ENCODE measurements around the gene F2RL2. TPM values are rescaled to one million over a fixed set of nuclear protein-coding genes. Genes with fewer than 3 reads are reported as not detected.
A peak's percentile ranks its signal among the peaks of the same experiment; 100 is the strongest.
"Not testable (repeated sequence)": the region's sequence is repeated elsewhere in the genome, so short reads cannot be mapped to it uniquely, and the experiment has no call there.

F2RL2 gene
- total RNA-seq, 1 donor from 2014 or later = 4.3 TPM

DNA sequence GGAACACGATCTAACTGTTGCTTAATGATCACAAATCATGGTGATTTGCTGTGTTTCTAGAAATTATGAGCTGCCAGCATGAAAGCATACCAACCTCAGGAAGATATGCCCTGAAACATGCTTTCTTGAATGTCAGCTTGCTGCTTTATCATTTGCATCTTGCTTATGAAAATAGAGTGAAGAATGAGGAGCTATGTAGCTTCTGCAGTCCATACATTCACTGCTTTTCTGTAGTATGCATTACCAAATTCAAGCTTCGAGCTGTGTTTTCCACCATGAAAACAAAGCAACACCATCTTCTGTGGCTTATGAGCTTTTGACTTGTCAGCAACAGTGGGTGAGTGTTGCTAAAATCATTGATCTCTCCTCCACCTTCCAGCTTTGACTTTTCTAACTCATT, 16.5 kb downstream of the F2RL2 start:
- Mint-ChIP-seq H3K27me3 (ENCODE audit: insufficient read depth, low read depth) (peaks cover 5% of the 10 kb centered on the region), H3K27ac (no peak overlapping the region), H3K4me1 (peaks cover 26% of the 10 kb centered on the region), H3K36me3 (peaks cover 13% of the 10 kb centered on the region), H3K4me3 (no peak overlapping the region), H3K9me3 (no peaks in the 10 kb centered on the region)
- TF ChIP-seq, protein P1, sequence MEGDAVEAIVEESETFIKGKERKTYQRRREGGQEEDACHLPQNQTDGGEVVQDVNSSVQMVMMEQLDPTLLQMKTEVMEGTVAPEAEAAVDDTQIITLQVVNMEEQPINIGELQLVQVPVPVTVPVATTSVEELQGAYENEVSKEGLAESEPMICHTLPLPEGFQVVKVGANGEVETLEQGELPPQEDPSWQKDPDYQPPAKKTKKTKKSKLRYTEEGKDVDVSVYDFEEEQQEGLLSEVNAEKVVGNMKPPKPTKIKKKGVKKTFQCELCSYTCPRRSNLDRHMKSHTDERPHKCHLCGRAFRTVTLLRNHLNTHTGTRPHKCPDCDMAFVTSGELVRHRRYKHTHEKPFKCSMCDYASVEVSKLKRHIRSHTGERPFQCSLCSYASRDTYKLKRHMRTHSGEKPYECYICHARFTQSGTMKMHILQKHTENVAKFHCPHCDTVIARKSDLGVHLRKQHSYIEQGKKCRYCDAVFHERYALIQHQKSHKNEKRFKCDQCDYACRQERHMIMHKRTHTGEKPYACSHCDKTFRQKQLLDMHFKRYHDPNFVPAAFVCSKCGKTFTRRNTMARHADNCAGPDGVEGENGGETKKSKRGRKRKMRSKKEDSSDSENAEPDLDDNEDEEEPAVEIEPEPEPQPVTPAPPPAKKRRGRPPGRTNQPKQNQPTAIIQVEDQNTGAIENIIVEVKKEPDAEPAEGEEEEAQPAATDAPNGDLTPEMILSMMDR (IDR thresholded peaks at IDR 0.05) = no peak
- TF ChIP-seq EZH2 (IDR thresholded peaks at IDR 0.05) = no peak
- no peak for TF ChIP-seq EZH2phosphoT487 (IDR thresholded peaks at IDR 0.05)
- no peaks in the 10 kb centered on the region for H3K79me2 ChIP-seq (ENCODE audit: low read depth)
- no peak overlapping the region for H3K27ac ChIP-seq
- no peaks in the 10 kb centered on the region for H3K27me3 ChIP-seq
- H3K9ac ChIP-seq = no peak overlapping the region
- no peak overlapping the region for H2AFZ ChIP-seq (replicated peaks)
- no peak overlapping the region for H3K4me3 ChIP-seq
- no peak for DNase-seq (ENCODE audit: low spot score)
- peaks cover 16% of the 10 kb centered on the region for H3K4me1 ChIP-seq
- H3F3A ChIP-seq (ENCODE audit: low read depth) = no peaks in the 10 kb centered on the region
- H3K4me2 ChIP-seq = peak overlapping the region; percentile 68
- no peaks in the 10 kb centered on the region for H3K36me3 ChIP-seq
- H3K9me3 ChIP-seq (ENCODE audit: low read depth) = no peaks in the 10 kb centered on the region
- no peaks in the 10 kb centered on the region for H4K20me1 ChIP-seq (ENCODE audit: low read depth)

DNA sequence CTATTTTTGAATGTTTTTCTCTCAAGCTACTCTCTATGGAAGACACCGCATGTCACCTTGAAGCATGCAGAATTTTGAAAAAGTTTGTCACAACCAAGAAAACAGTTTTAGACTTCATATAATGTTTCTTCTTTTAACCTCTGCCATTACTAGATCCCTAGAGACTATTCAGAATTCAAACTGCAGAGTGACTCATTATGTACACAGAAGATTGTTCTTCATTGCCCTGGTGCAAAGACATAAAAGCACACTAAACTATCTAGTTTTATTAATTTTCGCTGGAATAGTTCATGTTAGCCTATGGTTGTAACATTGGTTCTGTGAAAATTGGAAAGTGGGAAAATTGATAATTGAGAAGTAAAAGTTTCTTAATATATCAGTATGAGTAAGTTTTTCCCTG, 18.4 kb downstream of the F2RL2 start:
- Histone ChIP-seq H3K4me3 (no peak overlapping the region), H3K4me1 (peaks cover 16% of the 10 kb centered on the region), H3K4me2 (no peak overlapping the region), H3K79me2 (ENCODE audit: low read depth) (no peaks in the 10 kb centered on the region), H4K20me1 (ENCODE audit: low read depth) (no peaks in the 10 kb centered on the region), H3K27me3 (no peaks in the 10 kb centered on the region), H3K9me3 (ENCODE audit: low read depth) (no peaks in the 10 kb centered on the region), H3K27ac (no peak overlapping the region), H3K9ac (no peak overlapping the region), H2AFZ (replicated peaks) (no peak overlapping the region), H3F3A (ENCODE audit: low read depth) (no peaks in the 10 kb centered on the region), H3K36me3 (no peaks in the 10 kb centered on the region)
- no peak for TF ChIP-seq EZH2phosphoT487 (IDR thresholded peaks at IDR 0.05)
- TF ChIP-seq, protein P1 (IDR thresholded peaks at IDR 0.05) = no peak
- no peak for TF ChIP-seq EZH2 (IDR thresholded peaks at IDR 0.05)
- Mint-ChIP-seq H3K4me3 (no peak overlapping the region), H3K4me1 (peaks cover 26% of the 10 kb centered on the region), H3K36me3 (peaks cover 11% of the 10 kb centered on the region), H3K9me3 (no peaks in the 10 kb centered on the region), H3K27me3 (ENCODE audit: insufficient read depth, low read depth) (peaks cover 5% of the 10 kb centered on the region), H3K27ac (no peak overlapping the region)
- DNase-seq (ENCODE audit: low spot score) = no peak

DNA sequence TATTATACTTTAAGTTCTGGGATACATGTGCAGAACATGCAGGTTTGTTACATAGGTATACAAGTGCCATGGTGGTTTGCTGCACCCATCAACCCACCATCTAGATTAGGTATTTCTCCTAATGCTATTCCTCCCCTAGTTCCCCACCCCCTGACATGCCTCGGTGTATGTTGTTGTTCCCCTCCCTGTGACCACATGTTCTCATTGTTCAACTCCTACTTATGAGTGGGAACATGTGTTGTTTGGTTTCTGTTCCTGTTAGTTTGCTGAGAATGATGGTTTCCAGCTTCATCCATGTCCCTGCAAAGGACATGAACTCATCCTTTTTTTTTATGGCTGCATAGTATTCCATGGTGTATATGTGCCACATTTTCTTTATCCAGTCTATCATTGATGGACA, 19.2 kb downstream of the F2RL2 start:
- not testable (repeated sequence) for H3K36me3 ChIP-seq; H2AFZ ChIP-seq (replicated peaks); H3K9ac ChIP-seq; H3K27ac Mint-ChIP-seq; H3F3A ChIP-seq (ENCODE audit: low read depth); H3K27me3 Mint-ChIP-seq (ENCODE audit: insufficient read depth, low read depth); H3K79me2 ChIP-seq (ENCODE audit: low read depth); H3K27ac ChIP-seq; H3K9me3 ChIP-seq (ENCODE audit: low read depth); H3K4me3 Mint-ChIP-seq; H4K20me1 ChIP-seq (ENCODE audit: low read depth); H3K27me3 ChIP-seq; H3K9me3 Mint-ChIP-seq; DNase-seq (ENCODE audit: low spot score); H3K4me3 ChIP-seq; H3K4me2 ChIP-seq
- H3K36me3 Mint-ChIP-seq = peaks cover 11% of the 10 kb centered on the region
- peaks cover 26% of the 10 kb centered on the region for H3K4me1 Mint-ChIP-seq
- peaks cover 16% of the 10 kb centered on the region for H3K4me1 ChIP-seq

DNA sequence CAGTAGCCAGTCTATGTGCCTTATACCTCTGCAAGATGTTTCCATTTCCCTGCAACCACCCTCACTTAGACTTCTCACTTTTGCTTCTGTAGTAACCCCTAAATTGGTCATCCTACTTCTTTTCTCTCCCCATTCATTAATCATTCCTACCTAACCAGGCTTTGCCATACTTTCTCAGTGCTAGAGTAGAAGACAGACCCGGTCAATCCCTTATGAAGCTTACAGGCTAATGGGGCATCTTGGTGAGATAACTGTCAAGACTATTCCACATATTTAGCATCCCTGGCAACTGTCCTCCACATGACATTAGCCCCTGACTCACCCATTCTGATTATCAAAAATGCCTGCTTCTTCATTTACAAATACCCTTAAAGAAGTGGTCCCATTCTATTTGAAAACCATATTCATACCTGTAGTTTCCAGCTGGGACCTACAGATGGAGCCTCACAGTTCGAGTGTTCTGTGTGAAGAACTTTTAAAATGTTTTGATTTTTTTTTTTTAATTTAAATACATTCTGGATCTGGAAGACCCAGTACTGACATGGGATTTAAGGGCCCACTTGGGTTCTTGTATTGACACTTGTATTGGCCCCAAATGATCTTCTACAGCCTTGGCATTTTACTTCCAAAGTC, 21.0 kb downstream of the F2RL2 start:
- Histone ChIP-seq H3K27ac (no peak overlapping the region), H3K36me3 (no peaks in the 10 kb centered on the region), H3K79me2 (ENCODE audit: low read depth) (no peaks in the 10 kb centered on the region), H3K9me3 (ENCODE audit: low read depth) (no peaks in the 10 kb centered on the region), H3F3A (ENCODE audit: low read depth) (no peaks in the 10 kb centered on the region), H3K4me3 (no peak overlapping the region), H3K4me2 (no peak overlapping the region), H3K9ac (no peak overlapping the region), H2AFZ (replicated peaks) (no peak overlapping the region), H3K27me3 (no peaks in the 10 kb centered on the region), H4K20me1 (ENCODE audit: low read depth) (no peaks in the 10 kb centered on the region), H3K4me1 (peaks cover 6% of the 10 kb centered on the region)
- Mint-ChIP-seq H3K9me3 (no peaks in the 10 kb centered on the region), H3K27ac (no peak overlapping the region), H3K27me3 (ENCODE audit: insufficient read depth, low read depth) (peaks cover 2% of the 10 kb centered on the region), H3K36me3 (peaks cover 11% of the 10 kb centered on the region), H3K4me3 (no peak overlapping the region), H3K4me1 (peaks cover 8% of the 10 kb centered on the region)
- DNase-seq (ENCODE audit: low spot score) = no peak
- TF ChIP-seq, protein P1 (IDR thresholded peaks at IDR 0.05) = peak; percentile 25
- no peak for TF ChIP-seq EZH2 (IDR thresholded peaks at IDR 0.05)

Data from neural progenitor cell (in vitro differentiated cells).